Measurements from ENCODE around the gene NLRP6.
"Not testable (repeated sequence)": the region's sequence is repeated elsewhere in the genome, so short reads cannot be mapped to it uniquely, and the experiment has no call there.

Gene NLRP6

GRCh38 chr11:319121-319887 is 41.1 kb downstream of the NLRP6 start:
- H3K27me3 ChIP-seq (ENCODE audit: insufficient read depth, low read depth): peaks cover 43% of the 10 kb centered on the region
- H2AFZ ChIP-seq (ENCODE audit: low read depth); H3K4me1 ChIP-seq (ENCODE audit: low read depth, poor library complexity, severe bottlenecking); H3K79me2 ChIP-seq (ENCODE audit: insufficient read depth, low read depth); H3K9ac ChIP-seq; H3K36me3 ChIP-seq (ENCODE audit: insufficient read depth); H3K4me2 ChIP-seq; H3K4me3 ChIP-seq (IDR thresholded peaks at IDR 0.05; ENCODE audit: insufficient read depth, low read depth, low read length); H3K27ac ChIP-seq; H4K20me1 ChIP-seq (ENCODE audit: insufficient read depth): not testable (repeated sequence)

- not testable (repeated sequence) for H3K4me3 ChIP-seq (IDR thresholded peaks at IDR 0.05; ENCODE audit: insufficient read depth, low read depth, low read length); H3K9ac ChIP-seq; H3K27ac ChIP-seq; H4K20me1 ChIP-seq (ENCODE audit: insufficient read depth); H2AFZ ChIP-seq (ENCODE audit: low read depth); H3K4me2 ChIP-seq; H3K4me1 ChIP-seq (ENCODE audit: low read depth, poor library complexity, severe bottlenecking); H3K79me2 ChIP-seq (ENCODE audit: insufficient read depth, low read depth); H3K36me3 ChIP-seq (ENCODE audit: insufficient read depth)
- peaks cover 43% of the 10 kb centered on the region for H3K27me3 ChIP-seq (ENCODE audit: insufficient read depth, low read depth)
Measured at GRCh38 chr11:319888-320273, 41.7 kb downstream of the NLRP6 start.

- TF ChIP-seq CTCF (conservative IDR thresholded peaks at IDR 0.05; ENCODE audit: low read depth, low read length): no peak
- no peaks in the 10 kb centered on the region for H3K79me2 ChIP-seq (ENCODE audit: insufficient read depth, low read depth)
- H2AFZ ChIP-seq (ENCODE audit: low read depth): no peak overlapping the region
- no peak overlapping the region for H3K4me3 ChIP-seq (IDR thresholded peaks at IDR 0.05; ENCODE audit: insufficient read depth, low read depth, low read length)
- no peaks in the 10 kb centered on the region for H4K20me1 ChIP-seq (ENCODE audit: insufficient read depth)
- peaks cover 47% of the 10 kb centered on the region for H3K27me3 ChIP-seq (ENCODE audit: insufficient read depth, low read depth)
- H3K4me1 ChIP-seq (ENCODE audit: low read depth, poor library complexity, severe bottlenecking): peaks cover 11% of the 10 kb centered on the region
- no peak overlapping the region for H3K4me2 ChIP-seq
- H3K9ac ChIP-seq: no peak overlapping the region
- no peak overlapping the region for H3K27ac ChIP-seq
- H3K36me3 ChIP-seq (ENCODE audit: insufficient read depth): no peaks in the 10 kb centered on the region
Measured at GRCh38 chr11:324156-324555, 45.9 kb downstream of the NLRP6 start.

- not testable (repeated sequence) for H3K36me3 ChIP-seq (ENCODE audit: insufficient read depth); H3K9ac ChIP-seq; H4K20me1 ChIP-seq (ENCODE audit: insufficient read depth); H3K27ac ChIP-seq; H3K4me2 ChIP-seq; H3K4me3 ChIP-seq (IDR thresholded peaks at IDR 0.05; ENCODE audit: insufficient read depth, low read depth, low read length); H3K79me2 ChIP-seq (ENCODE audit: insufficient read depth, low read depth); H2AFZ ChIP-seq (ENCODE audit: low read depth)
- H3K27me3 ChIP-seq (ENCODE audit: insufficient read depth, low read depth): peaks cover 50% of the 10 kb centered on the region
- H3K4me1 ChIP-seq (ENCODE audit: low read depth, poor library complexity, severe bottlenecking): peaks cover 16% of the 10 kb centered on the region
Measured at GRCh38 chr11:324593-325517, 46.6 kb downstream of the NLRP6 start.

GRCh38 chr11:325796-326591 is 47.8 kb downstream of the NLRP6 start:
- Histone ChIP-seq H3K27ac (no peak overlapping the region), H2AFZ (ENCODE audit: low read depth) (no peak overlapping the region), H3K4me3 (IDR thresholded peaks at IDR 0.05; ENCODE audit: insufficient read depth, low read depth, low read length) (no peak overlapping the region), H3K36me3 (ENCODE audit: insufficient read depth) (no peaks in the 10 kb centered on the region), H3K79me2 (ENCODE audit: insufficient read depth, low read depth) (no peaks in the 10 kb centered on the region), H3K9ac (no peak overlapping the region), H3K27me3 (ENCODE audit: insufficient read depth, low read depth) (peaks cover 54% of the 10 kb centered on the region), H4K20me1 (ENCODE audit: insufficient read depth) (no peaks in the 10 kb centered on the region), H3K4me1 (ENCODE audit: low read depth, poor library complexity, severe bottlenecking) (peaks cover 27% of the 10 kb centered on the region), H3K4me2 (no peak overlapping the region)
- TF ChIP-seq CTCF (conservative IDR thresholded peaks at IDR 0.05; ENCODE audit: low read depth, low read length): no peak
